ENCODE measurements around the gene PRR35.

PRR35 gene

GRCh38 chr16:560204-560700, at the start of gene PRR35:
Gene PRR35, plus strand, starts transcription at chr16:560394. Its CDS starts 2,901 bp downstream, at chr16:563295.
- DNase-seq, result no peak

DNA sequence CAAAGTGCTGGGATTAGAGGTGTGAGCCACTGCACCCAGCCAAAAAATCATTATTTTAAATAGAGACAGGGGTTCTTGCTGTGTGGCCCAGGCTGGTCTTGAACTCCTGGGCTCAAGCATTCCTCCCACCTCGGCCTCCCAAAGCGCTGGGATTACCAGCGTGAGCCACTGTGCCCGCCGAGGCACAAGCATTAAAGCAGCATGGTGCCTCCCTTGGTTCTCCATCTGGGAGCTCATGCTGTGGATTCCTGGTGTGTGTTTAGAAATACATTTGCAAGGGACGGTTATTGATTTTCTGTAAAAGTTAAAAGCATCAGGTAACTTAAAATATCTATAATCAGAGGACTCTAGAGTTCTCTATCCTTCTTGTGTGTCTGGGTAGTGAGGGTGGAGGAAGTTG, 47.4 kb upstream of the PRR35 start:
- no peak for DNase-seq

GRCh38 chr16:513950-514349, 46.2 kb upstream of the PRR35 start:
- DNase-seq, result no peak

DNA sequence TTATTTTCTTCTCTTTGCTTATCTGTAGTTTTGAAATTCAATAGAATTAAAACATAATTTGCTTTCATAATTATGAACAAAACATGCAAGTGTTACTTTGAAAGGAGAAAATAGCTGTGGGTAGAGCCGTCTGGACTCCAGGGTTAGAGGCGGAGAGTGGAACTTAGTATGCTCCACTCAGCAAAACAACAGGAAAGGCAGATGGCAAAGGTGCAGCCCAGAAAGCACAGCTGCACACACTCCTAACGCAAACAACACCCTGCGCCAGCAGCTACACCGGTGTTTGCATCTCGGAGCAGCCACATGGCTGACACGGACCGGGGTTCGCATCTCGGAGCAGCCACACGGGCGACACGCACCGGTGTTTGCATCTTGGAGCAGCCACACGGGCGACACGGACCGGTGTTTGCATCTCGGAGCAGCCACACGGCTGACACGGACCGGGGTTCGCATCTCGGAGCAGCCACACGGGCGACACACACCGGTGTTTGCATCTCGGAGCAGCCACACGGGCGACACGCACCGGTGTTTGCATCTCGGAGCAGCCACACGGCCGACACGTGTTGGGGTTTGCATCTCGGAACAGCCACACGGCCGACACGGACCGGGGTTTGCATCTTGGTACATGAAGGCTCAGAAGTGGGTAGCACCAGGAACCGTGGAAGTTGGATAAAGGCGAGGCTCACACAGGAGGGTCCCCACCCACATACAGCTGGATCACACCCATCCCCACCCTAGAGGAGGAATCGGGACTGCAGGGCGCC, 44.8 kb upstream of the PRR35 start:
- no peak for DNase-seq

DNA sequence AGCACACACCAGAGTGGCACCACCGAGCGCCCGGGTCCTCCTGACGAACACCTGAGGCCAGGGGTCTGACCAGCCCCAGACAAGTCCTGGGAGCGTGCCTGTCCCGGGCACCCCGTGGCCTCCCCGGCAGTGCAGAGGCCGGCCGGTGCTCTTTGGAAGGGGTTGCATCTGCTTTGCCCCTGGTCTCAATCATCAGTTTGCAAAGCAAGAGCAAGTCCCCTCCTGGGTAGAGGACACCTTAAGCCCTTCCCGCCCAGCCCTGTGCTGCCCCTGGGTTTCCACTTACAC, 44.3 kb upstream of the PRR35 start:
- no peak for DNase-seq

- DNase-seq, result no peak
Measured at GRCh38 chr16:516301-516700, 43.9 kb upstream of the PRR35 start.

GRCh38 chr16:518858-519257, 41.3 kb upstream of the PRR35 start:
- DNase-seq, result no peak

GRCh38 chr16:519425-519824, 40.8 kb upstream of the PRR35 start:
- DNase-seq, result no peak

DNA sequence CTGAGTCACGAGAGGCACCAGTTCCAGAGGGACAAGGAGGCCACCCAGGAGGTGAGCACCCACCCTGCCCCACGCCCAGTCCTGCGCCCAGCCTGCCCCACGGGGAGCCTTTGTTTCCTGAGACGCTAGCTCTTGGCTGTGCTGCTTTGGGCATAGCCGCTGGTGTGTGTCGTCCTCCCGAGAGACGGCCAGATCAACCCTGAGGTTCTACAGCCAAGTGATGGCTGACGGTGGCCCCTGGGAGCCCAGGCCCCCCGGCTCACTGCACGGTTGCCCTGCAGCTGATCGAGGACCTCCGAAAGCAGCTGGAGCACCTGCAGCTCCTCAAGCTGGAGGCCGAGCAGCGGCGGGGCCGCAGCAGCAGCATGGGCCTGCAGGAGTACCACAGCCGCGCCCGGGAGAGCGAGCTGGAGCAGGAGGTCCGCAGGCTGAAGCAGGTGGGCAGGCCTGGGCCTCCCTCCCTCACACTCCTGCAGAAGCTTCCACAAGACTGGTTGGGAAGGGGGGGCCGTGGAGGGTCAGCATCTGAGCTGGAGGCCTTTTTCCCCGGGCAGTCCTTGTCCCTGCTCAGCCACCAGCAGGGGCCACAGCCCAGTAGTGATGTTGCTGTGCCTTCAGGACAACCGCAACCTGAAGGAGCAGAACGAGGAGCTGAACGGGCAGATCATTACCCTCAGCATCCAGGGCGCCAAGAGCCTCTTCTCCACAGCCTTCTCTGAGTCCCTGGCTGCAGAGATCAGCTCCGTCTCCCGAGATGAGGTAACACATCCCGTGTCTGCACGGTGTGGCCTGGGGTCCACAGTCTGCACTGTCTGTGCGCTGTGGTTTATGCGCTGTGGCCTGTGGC, 40.1 kb upstream of the PRR35 start:
- no peak for DNase-seq

- no peak for DNase-seq
Measured at GRCh38 chr16:520847-521246, 39.3 kb upstream of the PRR35 start.

DNA sequence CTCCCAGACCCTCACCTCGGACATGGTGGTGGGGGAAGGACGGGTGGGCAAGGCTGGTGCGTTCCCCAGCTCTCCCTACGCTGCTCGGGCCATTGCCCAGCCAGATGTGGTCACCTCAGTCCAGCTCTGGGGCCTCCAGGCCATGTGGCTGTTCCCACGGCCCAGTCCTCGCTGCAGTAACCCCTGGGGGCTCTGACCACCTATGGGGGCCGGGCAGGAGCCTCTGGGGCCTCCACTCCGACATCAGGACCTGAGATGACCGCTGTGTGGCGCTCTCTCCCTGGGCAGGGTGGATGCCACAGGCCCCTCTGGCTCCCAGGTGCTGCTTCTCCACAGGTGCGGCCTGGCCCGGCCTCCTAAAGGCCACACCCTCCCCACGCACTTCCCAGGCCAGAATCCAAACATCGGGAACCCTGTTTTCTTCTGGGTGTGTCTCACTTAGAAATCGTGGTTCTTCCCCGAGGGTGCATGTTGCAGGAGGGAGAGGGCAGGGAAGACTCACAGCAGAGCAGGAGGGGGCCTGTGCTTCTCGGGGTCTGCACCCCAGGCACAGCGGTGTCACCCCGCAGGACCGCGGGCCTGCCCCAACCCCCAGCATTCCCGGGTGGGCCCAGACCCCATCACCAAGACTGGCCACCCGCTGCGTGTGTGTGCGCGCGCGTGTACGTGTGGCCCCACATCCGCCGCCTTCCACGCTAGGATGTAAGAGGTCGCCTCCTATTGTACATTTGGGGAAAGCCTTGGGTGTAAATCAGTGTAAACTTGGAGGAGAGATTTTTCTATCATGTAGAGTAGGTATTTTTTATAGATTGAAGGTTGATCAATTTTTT, 38.6 kb upstream of the PRR35 start:
- no peak for DNase-seq

GRCh38 chr16:522320-523096, 37.7 kb upstream of the PRR35 start:
- DNase-seq, result no peak

DNA sequence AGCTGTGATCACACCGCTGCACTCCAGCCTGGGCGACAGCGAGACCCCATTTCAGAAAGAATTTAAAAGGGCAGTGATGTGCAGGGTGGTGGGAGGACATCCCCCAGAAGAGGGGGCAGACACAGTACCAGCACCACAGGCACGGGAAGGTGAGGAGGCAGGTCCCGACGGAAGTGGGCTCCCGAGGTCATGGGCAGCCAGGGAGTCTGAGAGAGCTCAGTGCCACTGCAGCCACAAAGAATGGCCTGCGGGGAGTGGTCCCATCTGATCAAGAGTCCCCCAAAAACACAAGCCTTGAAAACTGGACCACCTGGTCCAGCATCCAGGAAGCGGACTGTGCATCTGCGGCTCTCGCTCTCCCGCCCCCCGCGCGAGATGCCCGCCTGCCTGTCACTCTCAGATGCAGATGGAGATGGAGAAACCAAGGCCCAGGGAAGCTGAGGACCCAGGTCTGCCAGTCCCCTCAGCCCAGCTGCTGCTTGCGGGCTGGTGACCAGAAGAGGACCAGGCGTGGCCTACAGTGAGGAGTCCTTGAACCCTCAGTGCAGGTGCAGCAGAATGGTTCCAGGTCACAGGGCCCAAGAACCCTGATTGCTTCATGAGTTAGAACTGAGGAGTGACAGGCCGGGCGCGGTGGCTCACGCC, 37.0 kb upstream of the PRR35 start:
- no peak for DNase-seq

DNA sequence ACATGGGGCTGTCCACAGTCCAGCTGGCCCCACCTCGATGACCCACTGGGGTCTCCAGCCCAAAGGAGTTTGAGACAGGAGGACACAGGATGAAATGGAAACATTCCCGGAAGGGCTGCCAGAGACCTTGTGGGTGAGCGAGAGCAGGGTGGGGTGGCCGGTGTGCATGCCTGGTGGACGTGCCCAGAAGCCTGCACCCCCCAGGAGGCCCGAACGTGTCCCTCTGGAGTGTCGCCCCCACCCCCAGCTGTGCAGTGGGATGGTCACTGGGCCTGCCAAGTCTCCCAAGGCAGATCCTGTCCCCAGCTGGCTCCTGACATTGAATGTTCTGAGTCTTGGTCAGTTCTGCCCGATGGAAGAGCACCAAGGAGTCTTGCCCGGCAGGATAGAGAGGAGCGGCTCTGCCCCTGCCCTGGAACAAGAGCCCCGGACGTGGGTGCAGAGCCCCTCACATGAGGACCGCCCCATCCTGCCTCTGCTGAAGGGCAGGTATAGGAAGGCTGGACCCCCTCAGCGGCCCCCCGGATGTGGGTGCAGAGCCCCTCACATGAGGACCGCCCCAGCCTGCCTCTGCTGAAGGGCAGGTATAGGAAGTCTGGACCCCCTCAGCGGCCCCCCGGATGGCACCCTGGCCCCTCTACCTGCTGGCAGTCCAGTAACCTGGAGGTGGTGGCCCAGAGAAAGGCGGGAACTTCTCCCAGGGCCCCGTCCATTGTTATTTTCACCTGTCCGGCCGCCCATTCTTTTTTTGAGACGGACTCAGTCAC, 35.7 kb upstream of the PRR35 start:
- DNase-seq, result no peak

- DNase-seq, result no peak
Measured at GRCh38 chr16:525123-525519, 35.1 kb upstream of the PRR35 start.

DNA sequence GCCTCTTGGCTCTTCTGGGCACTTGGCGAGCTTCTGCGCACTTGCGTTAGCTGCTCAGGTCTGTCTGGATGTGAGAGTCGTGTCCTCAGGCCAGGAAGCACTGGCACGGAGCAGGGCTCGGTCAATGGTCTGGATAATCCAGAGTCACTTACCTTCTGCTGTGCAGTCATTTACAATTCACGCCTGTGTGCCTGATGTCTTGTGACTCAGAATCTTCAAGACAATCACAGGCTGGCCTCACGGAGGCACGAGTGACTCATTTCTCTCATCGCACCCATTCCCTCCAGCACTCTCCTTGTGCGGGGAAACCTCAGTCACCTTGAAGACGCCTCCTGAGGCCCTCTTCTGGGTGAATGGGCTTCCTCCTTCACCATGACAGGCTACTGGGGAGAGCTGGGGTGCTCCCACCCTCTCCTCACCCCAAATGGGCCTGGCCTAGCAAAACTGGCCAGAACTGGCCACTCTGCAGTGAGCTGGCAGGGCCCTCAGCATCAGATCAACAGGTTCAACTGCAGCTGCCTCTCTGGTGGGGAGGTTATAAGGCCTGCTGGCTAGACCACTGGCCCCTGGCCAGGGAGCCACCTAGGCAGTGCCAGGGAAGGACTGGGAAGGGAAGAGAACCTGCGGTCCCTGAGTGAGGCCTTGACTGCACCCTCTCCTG, 34.5 kb upstream of the PRR35 start:
- peak; percentile 88 for DNase-seq

DNA sequence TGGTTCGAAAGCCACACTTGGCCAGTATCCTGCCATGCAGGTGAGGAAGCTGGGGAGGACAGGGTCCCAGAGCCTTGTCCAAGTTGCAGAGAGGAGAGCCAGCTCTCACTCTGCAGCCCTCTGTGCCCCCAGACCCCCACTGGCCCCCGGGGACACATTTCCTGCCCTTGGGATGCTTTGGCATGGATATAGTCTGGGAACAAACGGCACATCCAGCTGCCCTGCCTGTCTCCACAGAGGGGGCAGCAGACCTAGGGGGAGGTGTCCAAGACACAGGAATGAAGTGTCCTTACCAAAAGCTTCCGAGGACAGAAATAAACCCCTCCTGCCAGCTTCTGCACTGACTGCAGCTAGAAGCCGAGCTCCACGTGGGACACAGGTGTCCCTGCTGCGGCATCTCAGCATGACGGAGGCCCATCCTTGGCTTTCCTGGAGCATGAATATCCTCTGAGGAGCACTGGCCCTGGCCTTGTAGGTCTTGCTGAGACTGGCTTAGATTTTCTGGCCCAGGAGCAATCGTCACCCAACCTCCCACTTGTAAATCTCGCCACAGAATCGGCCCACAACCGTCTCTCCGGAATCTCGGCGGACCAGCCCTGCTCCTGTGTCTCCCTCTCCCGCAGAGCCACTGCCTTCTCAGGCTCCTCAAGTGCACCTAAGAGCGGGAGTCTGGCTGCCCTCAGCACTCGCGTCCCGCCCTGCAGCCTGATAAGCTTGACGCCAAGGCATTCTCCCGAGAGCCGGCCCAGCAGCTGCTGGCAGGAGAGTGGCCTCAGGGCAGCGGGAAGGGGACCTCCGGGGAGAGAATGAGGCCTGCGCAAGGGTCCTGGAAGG, 33.8 kb upstream of the PRR35 start:
- DNase-seq, result no peak

GRCh38 chr16:527015-527903, 32.9 kb upstream of the PRR35 start, which contains the start of gene CAPN15:
Gene CAPN15, plus strand, starts transcription at chr16:527712. Its CDS starts 19,127 bp downstream, at chr16:546839.
- peak; percentile 94 for DNase-seq
